Natural killer cell (primary cell): ENCODE data around the gene PRDM1. TPM values are rescaled to one million over a fixed set of nuclear protein-coding genes. Genes with fewer than 3 reads are reported as not detected.

Experiments used
- ATAC-seq, 3 donors: fragments of 150-1000 bp in 2 of 3; fragments of 200-7000 bp in 1 of 3; cut with Tn5 transposase; 1 replicate in 1 of 3; 2 replicates in 2 of 3; pipeline ENCODE4 v1.10.0; 2021; ENCODE audit warnings: mild to moderate bottlenecking in 2 of 3, moderate library complexity in 2 of 3
- DNase-seq, 2 donors: peaks; one replicate each; pipeline versions ENCODE4 v3.0.0 to v3.0.0-alpha.2; 2013 to 2021; ENCODE audit warnings: mixed read lengths in 1 of 2
- H3K27ac ChIP-seq: one replicate; pipeline ENCODE4 v1.5.1; 2013; ENCODE audit warnings: mild to moderate bottlenecking, low read length
- H3K27me3 ChIP-seq: one replicate; pipeline ENCODE4 v1.6.1; 2013; ENCODE audit warnings: low read length; ENCODE audit not compliant: control insufficient read depth, insufficient read depth
- H3K36me3 ChIP-seq: one replicate; pipeline ENCODE4 v1.6.1; 2013; ENCODE audit warnings: low read length; ENCODE audit not compliant: control insufficient read depth, insufficient read depth
- H3K4me1 ChIP-seq: one replicate; pipeline ENCODE4 v1.6.1; 2013; ENCODE audit warnings: low read length; ENCODE audit not compliant: control insufficient read depth, insufficient read depth
- H3K4me3 ChIP-seq: one replicate; pipeline ENCODE4 v1.5.1; 2013; ENCODE audit warnings: low read length
- H3K9me3 ChIP-seq: one replicate; pipeline ENCODE4 v1.6.1; 2013; ENCODE audit warnings: low read length; ENCODE audit not compliant: control insufficient read depth, insufficient read depth
- H3K27ac Mint-ChIP-seq, 2 donors: one replicate each; pipeline ENCODE4 v1.8.0; 2022; ENCODE audit warnings: mild to moderate bottlenecking in 2 of 2, mixed read lengths in 2 of 2, moderate library complexity in 1 of 2
- H3K27me3 Mint-ChIP-seq, 2 donors: one replicate each; pipeline ENCODE4 v1.8.0; 2022; ENCODE audit warnings: low read depth in 2 of 2, mixed read lengths in 2 of 2
- H3K36me3 Mint-ChIP-seq: one replicate; pipeline ENCODE4 v1.8.0; 2022; ENCODE audit warnings: mixed read lengths
- H3K4me1 Mint-ChIP-seq, 2 donors: one replicate each; pipeline ENCODE4 v1.8.0; 2022; ENCODE audit warnings: mixed read lengths in 2 of 2
- H3K4me3 Mint-ChIP-seq: one replicate; pipeline ENCODE4 v1.8.0; 2022; ENCODE audit warnings: mild to moderate bottlenecking, moderate library complexity, mixed read lengths
- H3K9me3 Mint-ChIP-seq, 2 donors: one replicate each; pipeline ENCODE4 v1.8.0; 2022; ENCODE audit warnings: mixed read lengths in 2 of 2
- WGBS: methylation state at CpG from one replicate; pipeline ENCODE4 v1.1.7; 2013; ENCODE audit warnings: missing lambda C conversion rate; ENCODE audit not compliant: insufficient coverage; 5-methylcytosine and 5-hydroxymethylcytosine counted together
- intact Hi-C: fragments of 100-400 bp; cut with micrococcal nuclease; formaldehyde crosslinking; loops from one replicate; pipeline ENCODE4 v1.14.2; 2022
- total RNA-seq, 4 donors: library from RNA; stranded (reverse); fragments of 120-200 nt in 1 of 4; gene quantifications; one replicate each; pipeline versions ENCODE4 v1.2.3 to v1.2.4, GENCODE V29; 2013 to 2022
- TF ChIP-seq, protein P1 (sequence below): fragments of 200-600 bp; IDR thresholded peaks from one replicate; pipeline ENCODE4 v1.8.0; 2022; ENCODE audit warnings: antibody characterized with exemption

PRDM1 gene
- total RNA-seq, 3 donors from 2014 or later (not counting 1 experiment from before 2014, with no cell fraction given): 165 to 180 (median 177) TPM

DNA sequence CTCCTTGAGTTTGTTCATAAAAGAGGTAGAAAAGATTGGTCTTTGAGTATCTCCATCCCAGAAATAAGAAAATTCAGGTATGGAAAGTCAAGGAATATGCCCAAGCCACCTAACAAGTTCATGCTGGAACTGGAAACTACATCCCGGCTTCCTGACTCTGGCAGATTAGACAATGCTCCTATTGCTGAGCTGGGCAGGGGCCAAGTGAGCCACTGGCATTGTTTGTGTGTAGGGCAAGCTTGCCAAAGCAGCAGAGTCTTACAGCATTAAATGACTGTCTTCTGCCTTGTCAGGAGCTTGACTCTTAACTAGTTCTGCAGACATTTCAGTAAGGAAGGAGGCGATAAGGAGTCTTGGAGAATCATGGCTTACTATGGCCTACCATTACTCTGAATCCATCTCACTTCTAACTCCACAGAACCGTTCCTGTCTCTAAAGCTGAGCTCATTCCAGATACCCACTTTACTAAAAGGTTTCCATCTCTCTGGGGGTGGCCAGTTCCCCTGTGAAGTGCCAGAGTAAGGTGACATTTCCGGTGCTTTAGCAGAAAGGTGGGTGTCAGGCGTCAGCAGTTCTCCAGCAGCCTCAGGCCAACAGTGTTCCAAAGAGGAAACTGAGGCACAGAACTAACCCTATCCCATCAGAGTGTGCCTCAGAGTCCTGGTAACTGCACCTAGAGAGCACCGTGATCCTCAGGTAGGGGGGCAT lies 30.1 kb downstream of the PRDM1 start:
- Mint-ChIP-seq H3K27ac (peak overlapping the region; percentile 95), H3K27me3 (no peaks in the 10 kb centered on the region), H3K4me3 (peak overlapping the region; percentile 65), H3K4me1 (peaks cover 71 to 79% of the 10 kb centered on the region in 2 donors), H3K9me3 (no peaks in the 10 kb centered on the region), H3K36me3 (no peaks in the 10 kb centered on the region)
- 78% methylated on average over 6 of the region's 6 CpGs for WGBS
- TF ChIP-seq, protein P1, sequence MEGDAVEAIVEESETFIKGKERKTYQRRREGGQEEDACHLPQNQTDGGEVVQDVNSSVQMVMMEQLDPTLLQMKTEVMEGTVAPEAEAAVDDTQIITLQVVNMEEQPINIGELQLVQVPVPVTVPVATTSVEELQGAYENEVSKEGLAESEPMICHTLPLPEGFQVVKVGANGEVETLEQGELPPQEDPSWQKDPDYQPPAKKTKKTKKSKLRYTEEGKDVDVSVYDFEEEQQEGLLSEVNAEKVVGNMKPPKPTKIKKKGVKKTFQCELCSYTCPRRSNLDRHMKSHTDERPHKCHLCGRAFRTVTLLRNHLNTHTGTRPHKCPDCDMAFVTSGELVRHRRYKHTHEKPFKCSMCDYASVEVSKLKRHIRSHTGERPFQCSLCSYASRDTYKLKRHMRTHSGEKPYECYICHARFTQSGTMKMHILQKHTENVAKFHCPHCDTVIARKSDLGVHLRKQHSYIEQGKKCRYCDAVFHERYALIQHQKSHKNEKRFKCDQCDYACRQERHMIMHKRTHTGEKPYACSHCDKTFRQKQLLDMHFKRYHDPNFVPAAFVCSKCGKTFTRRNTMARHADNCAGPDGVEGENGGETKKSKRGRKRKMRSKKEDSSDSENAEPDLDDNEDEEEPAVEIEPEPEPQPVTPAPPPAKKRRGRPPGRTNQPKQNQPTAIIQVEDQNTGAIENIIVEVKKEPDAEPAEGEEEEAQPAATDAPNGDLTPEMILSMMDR: no peak
- H3K9me3 ChIP-seq: no peaks in the 10 kb centered on the region
- no peak overlapping the region for H3K4me3 ChIP-seq
- peak overlapping the region; percentile 69 for H3K27ac ChIP-seq
- DNase-seq: peak in 1 of 2 donors; percentile 50
- intact Hi-C loops: loop anchor here (2.0 kb wide), 2 partner anchors 17 to 47 kb away; no protein-coding TSS in a partner anchor
- no peaks in the 10 kb centered on the region for H3K27me3 ChIP-seq
- no peaks in the 10 kb centered on the region for H3K36me3 ChIP-seq
- H3K4me1 ChIP-seq: peaks cover 62% of the 10 kb centered on the region
- ATAC-seq: no peak

DNA sequence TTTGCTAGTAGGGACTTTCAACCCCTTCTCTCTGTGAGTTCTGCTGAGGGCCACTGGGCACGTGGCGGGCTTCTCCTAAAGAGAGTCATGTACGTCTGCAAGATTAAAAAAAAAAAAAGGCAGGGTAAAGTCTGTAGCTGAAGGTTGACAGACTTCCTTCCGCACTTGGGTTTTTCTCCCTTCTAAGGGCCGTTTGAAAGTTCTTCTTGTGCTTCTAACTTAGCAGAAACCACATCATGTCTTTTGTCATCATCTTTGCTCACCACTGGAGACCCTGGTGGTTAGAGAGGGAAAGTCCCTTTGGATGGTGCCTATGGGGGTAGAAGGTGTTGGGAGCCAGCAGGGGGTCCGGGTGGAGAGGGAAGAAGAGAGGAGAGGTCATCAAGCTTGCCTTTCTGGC lies 31.4 kb downstream of the PRDM1 start:
- peak overlapping the region; percentile 69 for H3K27ac ChIP-seq
- H3K4me1 Mint-ChIP-seq: peaks cover 59 to 66% of the 10 kb centered on the region in 2 donors
- intact Hi-C loops: loop anchor here (1.0 to 2.0 kb wide), 3 partner anchors 19 to 45 kb away; no protein-coding TSS in a partner anchor
- peak; percentile 86 to 92 (median 90) for ATAC-seq
- peak overlapping the region; percentile 95 for H3K27ac Mint-ChIP-seq
- H3K27me3 ChIP-seq: no peaks in the 10 kb centered on the region
- H3K9me3 Mint-ChIP-seq: no peaks in the 10 kb centered on the region
- H3K36me3 Mint-ChIP-seq: no peaks in the 10 kb centered on the region
- 12% methylated on average over 6 of the region's 6 CpGs for WGBS
- peak in 1 of 2 donors; percentile 90 for DNase-seq
- TF ChIP-seq, protein P1: no peak
- H3K4me1 ChIP-seq: peaks cover 59% of the 10 kb centered on the region
- no peaks in the 10 kb centered on the region for H3K36me3 ChIP-seq
- H3K27me3 Mint-ChIP-seq: no peaks in the 10 kb centered on the region
- H3K9me3 ChIP-seq: no peaks in the 10 kb centered on the region
- H3K4me3 Mint-ChIP-seq: peak overlapping the region; percentile 65
- H3K4me3 ChIP-seq: no peak overlapping the region

DNA sequence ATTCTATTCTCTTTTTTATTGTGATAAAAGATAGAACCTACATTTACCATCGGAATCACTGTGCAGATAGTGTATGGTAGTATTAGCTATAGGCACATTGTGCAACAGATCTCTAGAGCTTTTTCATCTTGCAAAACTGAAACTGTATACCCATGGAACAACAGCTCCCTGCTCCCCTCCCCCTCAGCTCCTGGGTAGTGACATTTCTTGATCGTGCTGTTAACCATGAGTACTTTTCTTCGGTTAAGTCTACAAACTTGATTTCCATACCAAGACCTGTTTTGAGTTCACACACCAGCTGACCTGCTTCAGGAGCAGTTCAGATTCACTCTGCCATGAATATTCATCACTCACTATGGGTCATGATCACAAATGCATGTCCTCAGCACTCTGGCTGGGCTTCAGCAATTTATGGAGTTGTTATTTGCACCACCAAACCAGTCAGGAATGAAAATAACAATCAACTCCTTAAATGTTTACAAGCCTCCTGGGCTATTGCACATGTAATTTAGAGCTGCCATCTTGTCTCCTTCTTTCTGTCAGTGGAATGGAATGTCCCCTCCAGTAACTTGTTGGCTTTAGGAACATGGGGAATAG lies 32.8 kb downstream of the PRDM1 start:
- H3K9me3 ChIP-seq: no peaks in the 10 kb centered on the region
- DNase-seq: no peak
- no peak overlapping the region for H3K27ac ChIP-seq
- Mint-ChIP-seq H3K36me3 (no peaks in the 10 kb centered on the region), H3K4me3 (peak overlapping the region; percentile 25), H3K9me3 (no peaks in the 10 kb centered on the region), H3K4me1 (peaks cover 49 to 54% of the 10 kb centered on the region in 2 donors), H3K27ac (peak overlapping the region; percentile 95), H3K27me3 (no peaks in the 10 kb centered on the region)
- 43% methylated on average over 2 of the region's 3 CpGs for WGBS
- intact Hi-C loops: no loop called here
- H3K36me3 ChIP-seq: no peaks in the 10 kb centered on the region
- TF ChIP-seq, protein P1: no peak
- H3K27me3 ChIP-seq: no peaks in the 10 kb centered on the region
- peaks cover 47% of the 10 kb centered on the region for H3K4me1 ChIP-seq
- H3K4me3 ChIP-seq: no peak overlapping the region
- ATAC-seq: no peak
